Measurements from ENCODE around the gene ZNF750.

DNA sequence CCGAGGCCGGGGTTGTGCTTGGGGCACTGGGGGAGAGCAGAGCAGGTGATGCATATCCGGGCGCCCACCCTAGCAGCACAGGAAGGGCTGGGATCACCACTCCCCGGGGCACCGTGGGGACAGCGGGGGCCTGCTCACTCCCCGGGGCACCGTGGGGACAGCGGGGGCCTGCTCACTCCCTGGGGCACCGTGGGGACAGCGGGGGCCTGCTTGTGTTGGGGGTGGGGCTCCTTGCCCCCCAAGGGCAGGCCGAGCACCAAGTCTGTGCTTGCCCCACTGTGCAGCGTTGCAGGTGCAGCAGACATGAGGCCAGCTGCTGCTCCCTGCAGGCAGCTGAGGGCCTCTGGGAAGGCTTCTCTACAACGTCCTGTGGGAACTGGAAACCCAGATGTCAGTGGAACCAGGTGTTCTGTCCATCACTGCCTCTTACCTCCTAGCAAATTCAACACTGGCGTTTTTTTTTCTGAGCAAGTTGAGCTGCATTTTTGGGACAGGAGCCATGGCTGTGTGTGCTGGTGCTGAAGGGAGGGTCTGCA, 25.0 kb upstream of the ZNF750 start:
- TF ChIP-seq POLR2AphosphoS5 (IDR thresholded peaks at IDR 0.05; ENCODE audit: low read depth, low read length) (no peak), TAF1 (IDR thresholded peaks at IDR 0.05; ENCODE audit: borderline replicate concordance, insufficient read depth, low read length) (no peak)
